HG02759 (cell line): ENCODE results near the gene TMX3.

ENCODE experiments used
- ATAC-seq: cut with Tn5 transposase; IDR thresholded peaks from one replicate; pipeline ENCODE4 v1.9.1; 2021; ENCODE audit warnings: mild to moderate bottlenecking, moderate library complexity; ENCODE audit not compliant: unreplicated experiment

TMX3 gene

DNA sequence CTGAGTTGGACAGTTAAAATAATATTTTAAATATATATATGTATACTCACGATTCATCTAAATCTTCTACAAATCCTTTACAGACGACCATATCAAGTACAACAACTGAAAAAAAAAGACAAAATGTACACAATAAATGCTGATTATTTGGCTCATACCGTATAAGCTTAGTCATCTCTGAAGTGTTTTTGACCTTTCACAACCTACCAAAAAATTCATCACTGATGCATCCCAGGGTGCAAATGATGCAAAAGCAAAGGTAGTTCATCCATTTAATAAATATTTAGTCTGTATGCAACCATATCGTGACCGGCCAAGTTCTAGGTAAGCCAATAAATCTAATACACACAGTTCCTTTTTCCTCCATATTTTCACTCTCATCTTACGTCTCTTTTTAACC lies 1.1 kb downstream of the TMX3 start:
- ATAC-seq = no peak

DNA sequence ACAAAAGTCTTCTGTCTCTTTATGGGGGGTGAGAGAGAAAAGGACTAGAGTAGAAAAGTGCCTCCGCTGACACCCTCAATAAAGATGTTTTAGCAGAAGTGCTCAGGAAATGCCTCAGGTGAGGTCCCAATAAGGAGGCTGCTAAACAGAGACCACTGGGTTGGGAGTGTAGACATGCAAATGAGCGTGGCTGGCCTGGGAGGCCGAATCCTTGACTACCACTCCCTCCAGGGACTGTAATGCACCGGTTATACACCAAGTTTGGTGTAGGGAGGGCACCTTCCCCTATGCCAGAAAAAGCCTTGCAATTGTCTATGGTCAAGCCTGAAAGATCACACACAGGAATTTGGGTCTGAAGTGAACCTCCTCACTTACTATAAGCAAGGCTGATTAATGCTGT lies 1.8 kb downstream of the TMX3 start:
- no peak for ATAC-seq

- no peak for ATAC-seq
These were observed 7.3 kb downstream of the TMX3 start for GRCh38 chr18:68707646-68708045.

GRCh38 chr18:68705119-68705518 lies 9.8 kb downstream of the TMX3 start:
- no peak for ATAC-seq

DNA sequence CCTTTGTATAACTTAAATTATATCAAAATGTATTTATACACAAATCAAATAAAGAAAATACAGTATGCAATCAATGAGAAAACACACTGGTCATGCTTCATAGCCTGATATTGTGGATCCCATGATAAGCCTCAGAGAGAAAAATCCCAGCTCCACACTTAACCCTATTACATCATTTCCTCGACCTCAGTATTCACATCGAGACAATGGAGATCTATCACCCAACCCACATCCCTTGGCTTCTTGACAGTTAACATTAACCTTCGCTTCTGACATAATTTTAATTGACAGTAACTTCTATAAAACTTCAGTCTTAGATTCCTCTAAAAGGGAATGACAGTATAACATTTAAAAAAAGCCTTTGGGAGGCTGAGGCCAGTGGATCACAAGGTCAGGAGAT lies 11.6 kb downstream of the TMX3 start:
- ATAC-seq = no peak

GRCh38 chr18:68701353-68701752 lies 13.6 kb downstream of the TMX3 start:
- ATAC-seq = no peak

DNA sequence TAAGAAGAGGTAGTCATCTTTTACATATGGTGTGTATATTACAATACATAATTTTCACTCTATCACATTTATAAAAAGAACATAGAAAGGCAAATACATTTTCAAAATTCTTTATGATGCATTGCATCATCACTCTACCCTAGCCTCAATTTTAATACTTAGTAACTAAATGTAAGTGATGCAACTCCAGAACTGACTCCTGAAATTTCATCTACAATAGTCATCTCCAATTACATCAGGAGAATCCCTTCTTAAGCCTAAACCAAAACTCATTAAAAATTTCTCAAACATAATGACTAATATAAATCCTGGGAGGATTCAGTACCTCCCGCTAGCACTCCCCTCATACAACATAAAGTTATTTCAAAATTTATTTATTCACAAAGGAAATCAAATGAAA lies 15.9 kb downstream of the TMX3 start:
- no peak for ATAC-seq

DNA sequence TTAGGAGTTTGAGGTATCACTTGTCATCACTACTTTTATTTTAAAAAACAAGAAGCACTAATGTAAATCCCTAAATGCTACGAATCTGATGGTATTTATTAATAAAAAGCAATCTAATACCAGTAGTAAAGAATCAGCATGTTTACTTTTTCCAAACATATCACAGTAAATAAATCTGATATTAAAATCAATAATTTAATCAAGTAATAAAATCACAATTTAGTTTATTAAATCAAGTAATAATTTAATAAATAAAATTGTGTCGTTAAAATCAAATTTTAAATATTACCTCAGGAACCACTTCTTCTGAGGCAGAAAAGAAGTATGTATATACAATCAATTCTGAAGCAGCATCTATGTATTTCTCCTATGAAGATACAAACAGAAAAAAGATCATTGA lies 18.0 kb downstream of the TMX3 start:
- ATAC-seq = no peak

GRCh38 chr18:68694316-68694715 lies 20.6 kb downstream of the TMX3 start:
- ATAC-seq = no peak

DNA sequence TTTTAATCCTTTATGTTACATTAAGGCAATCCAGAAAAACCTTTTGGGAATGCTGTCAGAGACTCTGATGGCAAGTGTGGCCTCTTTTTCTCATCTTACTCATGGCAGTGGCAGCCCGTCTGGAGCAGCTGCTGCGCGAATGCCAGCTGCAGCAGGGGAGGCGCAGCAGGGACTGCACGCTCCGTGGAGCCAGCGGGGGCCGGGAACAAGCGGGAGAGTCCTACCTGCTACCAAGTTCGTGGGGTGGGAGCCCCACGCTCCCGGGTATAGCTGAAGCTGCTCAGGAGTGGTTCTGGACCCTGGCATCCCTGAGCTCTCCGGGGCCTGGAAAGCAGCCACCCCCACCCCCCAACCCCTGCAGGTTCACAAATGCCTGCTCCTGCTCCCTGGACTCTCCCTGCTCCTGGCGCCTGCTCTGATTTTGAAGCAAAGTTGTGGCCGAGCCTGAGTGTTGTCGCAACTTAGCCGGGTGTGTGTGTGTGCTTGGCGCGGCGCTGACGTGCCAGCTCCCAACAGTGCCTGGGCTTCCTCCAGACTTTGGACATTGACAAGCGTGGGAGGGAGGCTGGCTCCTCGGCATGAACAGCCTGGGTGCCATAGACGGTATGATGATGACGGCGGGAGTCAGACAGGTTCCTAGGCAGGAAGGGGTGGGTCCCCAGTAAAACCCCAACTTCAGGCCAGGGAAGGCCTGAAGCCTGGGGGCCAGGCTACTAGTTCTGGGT lies 21.7 kb downstream of the TMX3 start:
- ATAC-seq = no peak

DNA sequence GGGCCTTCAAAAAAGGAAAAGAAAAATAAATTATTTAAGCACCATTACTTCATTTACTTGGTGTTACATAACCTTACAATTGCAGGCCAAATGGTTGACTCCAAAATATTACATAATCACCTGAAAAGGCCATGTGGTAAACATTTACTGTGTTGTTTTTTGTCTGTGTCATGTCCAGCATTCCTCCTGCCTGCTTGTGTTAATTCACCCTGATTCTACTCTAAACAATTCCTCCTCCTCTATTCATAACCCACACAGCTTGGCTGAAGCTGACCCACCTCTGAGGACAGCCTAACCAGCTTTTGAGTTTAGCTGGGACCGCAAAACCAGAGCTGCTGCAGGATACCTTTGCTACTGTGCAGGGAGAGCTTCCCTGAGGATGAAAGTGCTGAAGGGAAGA lies 35.4 kb downstream of the TMX3 start:
- no peak for ATAC-seq

DNA sequence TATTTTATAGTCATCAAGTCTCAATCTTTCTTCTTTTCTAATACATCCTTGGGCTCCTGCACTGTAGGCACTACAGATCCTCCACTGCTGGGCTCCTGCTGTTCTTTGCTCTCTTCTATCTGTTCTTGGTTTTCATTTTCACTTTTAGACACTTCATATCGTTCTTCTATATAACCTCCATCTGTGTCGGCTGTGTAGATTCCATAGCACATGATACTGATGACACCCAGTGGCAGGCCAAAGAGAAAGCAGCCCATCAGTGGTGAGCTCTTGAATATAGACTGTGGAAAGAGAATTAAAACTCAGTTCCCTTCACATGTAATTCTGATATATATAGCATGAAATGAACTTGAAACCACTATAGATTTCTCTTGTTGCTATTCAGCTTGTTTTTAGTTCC lies 38.0 kb downstream of the TMX3 start:
- ATAC-seq = peak; percentile 59

DNA sequence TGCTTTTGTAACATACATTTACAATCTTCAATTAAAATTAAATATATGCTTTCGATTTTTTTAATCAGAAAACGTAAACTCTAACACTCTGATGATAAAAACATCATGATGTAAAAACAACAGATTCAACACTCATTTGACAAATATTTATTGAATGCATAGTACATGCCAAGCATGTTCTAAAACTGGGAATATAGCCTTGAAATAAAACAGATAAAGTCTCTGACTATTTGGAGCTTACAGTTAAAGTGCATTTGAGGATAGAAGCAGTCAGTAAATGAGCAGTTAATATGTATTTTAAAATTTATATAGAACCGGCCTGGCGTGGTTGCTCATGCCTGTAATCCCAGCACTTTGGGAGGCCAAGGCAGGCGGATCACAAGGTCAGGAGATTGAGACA lies 47.8 kb downstream of the TMX3 start:
- no peak for ATAC-seq

DNA sequence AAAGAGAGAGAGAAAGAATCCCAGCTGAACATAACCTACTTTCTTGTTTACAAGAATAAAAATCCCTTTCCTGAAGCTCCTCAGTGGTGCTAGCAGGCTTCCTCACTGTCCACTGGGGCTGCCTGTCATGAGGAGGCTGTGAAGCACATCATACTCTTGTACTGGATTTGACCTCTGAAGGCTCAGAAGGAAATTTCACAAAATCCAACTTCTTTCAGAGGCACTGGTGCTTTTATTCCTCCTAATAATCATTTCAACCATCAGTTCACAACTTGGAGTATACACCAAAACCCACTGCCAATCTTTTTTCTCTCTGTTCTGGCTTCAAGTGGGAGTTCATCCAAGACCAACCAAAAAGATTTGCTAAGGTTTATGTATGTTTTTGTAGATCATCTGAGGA lies 48.5 kb downstream of the TMX3 start:
- no peak for ATAC-seq

DNA sequence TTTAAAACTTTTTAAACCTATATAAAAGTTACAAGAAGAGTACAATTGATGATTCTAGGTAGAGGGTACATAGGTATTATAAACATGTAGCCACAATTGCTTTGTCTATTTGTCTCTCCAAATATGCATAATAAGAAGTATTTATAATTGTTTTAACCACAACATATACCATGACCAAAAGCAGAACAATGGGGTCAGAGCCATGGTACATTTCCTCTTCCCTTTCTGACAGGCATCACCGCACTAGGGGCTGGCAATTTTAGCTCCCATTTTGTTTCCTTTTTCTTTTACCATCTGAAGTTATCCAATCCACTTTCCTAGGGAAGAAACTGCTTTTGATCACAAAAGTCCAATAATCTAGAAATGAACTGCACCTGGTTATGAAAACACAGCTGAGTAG lies 49.3 kb downstream of the TMX3 start:
- ATAC-seq = no peak

DNA sequence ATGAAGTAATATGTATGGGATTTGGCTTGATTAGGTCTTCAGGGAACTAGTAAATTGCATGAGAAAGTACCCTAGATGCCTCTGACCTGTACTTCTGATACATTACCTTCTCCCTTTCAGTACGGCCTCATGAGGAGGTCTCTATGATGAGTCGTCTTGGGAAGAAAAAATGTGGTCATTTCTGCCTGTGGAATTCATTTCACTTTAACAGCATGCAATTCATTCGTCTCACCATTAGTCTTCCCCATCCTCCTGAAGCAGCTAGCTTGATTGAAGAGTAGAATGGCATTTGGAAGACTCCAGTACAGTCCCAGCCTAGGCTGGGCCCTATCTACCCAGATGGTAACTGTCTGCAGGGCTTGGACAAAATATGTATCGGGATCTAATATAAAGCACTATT lies 52.2 kb downstream of the TMX3 start:
- no peak for ATAC-seq

DNA sequence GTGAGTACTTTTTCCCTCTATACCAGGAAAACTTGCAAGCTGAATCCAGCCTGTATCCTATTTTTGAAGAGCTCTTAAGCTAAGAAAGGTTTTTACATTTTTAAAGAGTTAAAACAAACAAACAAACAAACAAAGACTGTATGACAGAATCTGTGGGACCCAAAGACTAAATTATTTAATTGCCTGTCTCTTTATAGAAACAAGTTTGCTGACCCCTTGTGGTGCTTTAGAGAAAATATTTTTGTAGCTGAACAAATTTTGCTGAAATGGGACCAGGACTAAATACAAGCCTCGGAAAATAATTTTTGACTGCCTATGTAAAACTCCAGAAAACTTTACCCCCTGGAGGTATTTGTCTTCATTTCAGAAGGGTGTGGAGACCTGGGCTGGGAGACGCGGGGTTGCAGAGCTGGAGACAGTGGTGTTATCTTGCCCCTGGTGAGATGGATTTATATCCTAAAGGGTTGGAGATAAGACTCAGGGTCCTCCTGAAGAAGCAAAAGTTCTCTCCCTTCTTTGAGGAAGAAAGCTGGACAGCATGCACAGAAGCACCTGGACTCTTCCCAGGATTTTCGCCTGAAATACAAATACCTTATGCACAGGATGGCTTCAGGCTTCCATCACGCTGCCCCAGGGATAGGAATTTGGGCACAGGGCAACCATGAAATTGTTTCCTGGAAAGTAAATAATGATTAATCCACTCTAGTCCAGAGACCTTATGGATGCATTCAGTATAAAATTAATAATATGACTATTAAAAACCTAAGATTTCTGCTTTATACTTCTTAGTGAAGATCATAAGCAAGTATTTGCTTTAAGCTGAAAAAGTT lies 54.3 kb downstream of the TMX3 start:
- no peak for ATAC-seq

GRCh38 chr18:68648191-68648590 lies 66.7 kb downstream of the TMX3 start:
- no peak for ATAC-seq

DNA sequence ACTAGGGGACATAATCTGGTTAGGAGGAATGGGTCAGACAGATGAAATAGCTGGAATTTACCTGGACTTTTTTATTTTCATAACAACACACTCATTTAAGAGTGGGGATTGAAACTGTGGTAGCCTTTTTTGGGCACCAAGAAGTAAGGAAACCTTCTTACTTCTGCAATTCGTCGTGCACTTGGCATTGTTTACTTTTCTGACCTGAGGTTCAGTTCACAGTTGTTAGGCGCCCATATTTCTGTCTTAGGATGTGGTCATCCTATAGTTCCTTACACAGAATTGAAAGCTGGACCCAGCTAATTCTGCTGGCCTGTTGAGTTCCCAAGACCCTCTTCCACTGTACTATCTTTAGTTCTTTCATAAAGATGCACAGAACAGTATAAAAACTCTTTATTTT lies 72.9 kb downstream of the TMX3 start:
- ATAC-seq = no peak

DNA sequence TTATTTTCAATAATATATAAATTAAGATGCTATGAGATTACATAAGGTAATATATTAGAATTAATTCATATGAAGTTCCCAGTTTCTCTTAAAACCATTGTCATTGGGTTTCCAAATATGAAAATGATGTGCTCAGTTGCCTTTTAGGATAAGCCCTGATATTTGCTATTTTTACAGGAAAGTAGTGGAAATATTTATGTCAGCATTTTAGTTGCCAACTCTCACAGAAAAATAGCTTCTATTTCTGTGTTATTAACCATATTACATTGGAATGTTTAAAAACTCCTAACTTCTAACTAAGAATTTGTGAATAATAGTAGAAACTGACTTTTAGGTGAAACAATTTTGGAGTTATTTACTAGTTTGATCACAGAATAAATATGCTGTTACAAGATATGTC lies 74.0 kb downstream of the TMX3 start:
- no peak for ATAC-seq

GRCh38 chr18:68638613-68639012 lies 76.3 kb downstream of the TMX3 start:
- no peak for ATAC-seq

DNA sequence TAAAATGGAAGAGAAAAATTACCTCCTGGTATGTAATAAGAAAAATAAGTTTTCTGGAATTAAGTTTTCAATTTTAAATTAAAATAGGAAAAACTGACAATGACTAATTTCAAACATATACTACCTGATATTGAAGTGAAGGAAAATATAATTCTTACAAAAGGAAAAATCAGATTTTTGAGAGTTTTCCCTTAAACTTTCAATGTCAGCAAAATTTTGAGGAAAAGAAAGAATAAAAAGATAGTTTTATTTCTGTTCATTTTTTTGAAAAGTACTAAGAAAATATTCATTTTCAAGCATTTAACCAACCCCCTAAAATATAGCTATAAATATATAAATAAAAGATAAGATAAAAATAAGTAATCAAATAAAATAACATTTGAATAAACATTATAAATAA lies 87.1 kb downstream of the TMX3 start:
- no peak for ATAC-seq
